ENCODE results near the gene DEPDC5. TPM values are rescaled to one million over a fixed set of nuclear protein-coding genes. Genes with fewer than 3 reads are reported as not detected.

The DEPDC5 gene
- total RNA-seq, 4 donors from 2014 or later = 11.7 to 15.4 (median 13.3) TPM

- peak in 1 of 2 donors; percentile 76 for DNase-seq (ENCODE audit: low spot score in 2 of 2)
- WGBS, 2 donors = 62 to 67% methylated on average over 11 of the region's 11 CpGs
- intact Hi-C loops (cut with DNase I; ENCODE audit: low total_unique reads) = loop anchor here (10.0 kb wide), 1 partner anchor 280 kb away; no protein-coding TSS in a partner anchor
- no peak overlapping the region for H3K4me3 ChIP-seq (ENCODE audit: low read depth, poor library complexity, severe bottlenecking)
- TF ChIP-seq CTCF (IDR thresholded peaks at IDR 0.05) (no peak), POLR2A (IDR thresholded peaks at IDR 0.05) (no peak)
These were observed 201.0 kb downstream of the DEPDC5 start for GRCh38 chr22:31954535-31955523.

- TF ChIP-seq CTCF (IDR thresholded peaks at IDR 0.05) = no peak
- TF ChIP-seq POLR2A (IDR thresholded peaks at IDR 0.05) = no peak
- no peak overlapping the region for H3K4me3 ChIP-seq (ENCODE audit: low read depth, poor library complexity, severe bottlenecking)
- intact Hi-C loops (cut with DNase I; ENCODE audit: low total_unique reads) = loop anchor here (10.0 kb wide), 1 partner anchor 282 kb away; no protein-coding TSS in a partner anchor
- WGBS, 2 donors = 94 to 96% methylated on average over 12 of the region's 12 CpGs
- no peak for DNase-seq (ENCODE audit: low spot score in 2 of 2)
These were observed 202.5 kb downstream of the DEPDC5 start for GRCh38 chr22:31956360-31956759.

Other genes starting within 250 kb of the DEPDC5 start
- gene PISD, start 91.8 kb upstream of the DEPDC5 start, total RNA-seq = 10 to 100 TPM; 32.0 to 62.5 (median 45.5) TPM
- 10 to 100 TPM; 27.0 to 32.7 (median 29.7) TPM for gene PRR14L, start 3.9 kb upstream of the DEPDC5 start, total RNA-seq
- 10 to 100 TPM; 57.8 to 94.0 (median 80.7) TPM for gene YWHAH, start 190.5 kb downstream of the DEPDC5 start, total RNA-seq